HEK293 (cell line): ENCODE results near the gene TMEM151B.

Experiments
- CTCF ChIA-PET: fragments of 350-600 bp; formaldehyde crosslinking; extraction: SDS; loops from one replicate; lab custom pipeline; 2021; ENCODE audit warnings: antibody characterized with exemption; lab: Yijun Ruan, JAX
- POLR2A ChIA-PET: fragments of 300-600 bp; formaldehyde crosslinking; extraction: SDS; loops from one replicate; lab custom pipeline; 2020; ENCODE audit warnings: antibody characterized with exemption, inconsistent platforms; lab: Yijun Ruan, JAX
- H3K27ac ChIP-seq: fragments of 200-500 bp; sonication (Bioruptor generic); 2 replicates; pipeline ENCODE4 v1.5.1; 2014; ENCODE audit warnings: low read depth, low read length, control low read depth, inconsistent platforms; ENCODE audit errors: extremely low read depth
- H3K36me3 ChIP-seq, 2 experiments: fragments of 200-500 bp in 1 of 2; sonication (Bioruptor generic) in 1 of 2; 1 replicate in 1 of 2; 2 replicates in 1 of 2; pipeline ENCODE4 v1.5.1; 2014 to 2017; ENCODE audit warnings: inconsistent platforms in 2 of 2, low read length in 2 of 2; ENCODE audit not compliant: control insufficient read depth in 2 of 2, insufficient read depth in 1 of 2
- H3K4me1 ChIP-seq: fragments of 200-500 bp; sonication (Bioruptor generic); 2 replicates; pipeline ENCODE4 v1.5.1; 2014; ENCODE audit warnings: mild to moderate bottlenecking, low read length, inconsistent platforms; ENCODE audit not compliant: control insufficient read depth, insufficient read depth
- H3K4me3 ChIP-seq: 2 replicates; pipeline ENCODE4 v1.5.1; 2011; ENCODE audit warnings: low read depth, mild to moderate bottlenecking, control low read depth, low read length, moderate library complexity
- H3K9me3 ChIP-seq: fragments of 200-500 bp; sonication (Bioruptor generic); 2 replicates; pipeline ENCODE4 v1.5.1; 2014; ENCODE audit warnings: low read depth, low read length, inconsistent platforms; ENCODE audit not compliant: control insufficient read depth, insufficient read depth
- BCL11A ChIP-seq: fragments of 450-650 bp; formaldehyde crosslinking; IDR thresholded peaks from 2 replicates; pipeline ENCODE4 v1.5.1; 2016; ENCODE audit warnings: low read depth, missing biosample characterization, missing genetic modification characterization
- BCL11B ChIP-seq: fragments of 450-650 bp; formaldehyde crosslinking; IDR thresholded peaks from 2 replicates; pipeline ENCODE4 v1.5.1; 2016; ENCODE audit warnings: low read depth, missing biosample characterization, missing genetic modification characterization
- GLIS1 ChIP-seq: fragments of 450-650 bp; formaldehyde crosslinking; IDR thresholded peaks from 2 replicates; pipeline ENCODE4 v1.5.1; 2016; ENCODE audit warnings: missing biosample characterization, missing genetic modification characterization
- HOXC10 ChIP-seq: sonication (generic); formaldehyde crosslinking; IDR thresholded peaks from 2 replicates; pipeline ENCODE4 v1.8.1; 2023; ENCODE audit warnings: mild to moderate bottlenecking, missing genetic modification reagents
- IKZF3 ChIP-seq: fragments of 450-650 bp; IDR thresholded peaks from 2 replicates; pipeline ENCODE4 v1.5.0; 2018; ENCODE audit warnings: missing biosample characterization, mild to moderate bottlenecking, missing genetic modification characterization, moderate library complexity
- KLF8 ChIP-seq: fragments of 450-650 bp; formaldehyde crosslinking; IDR thresholded peaks from 2 replicates; pipeline ENCODE4 v1.5.1; 2016; ENCODE audit warnings: missing biosample characterization, missing genetic modification characterization
- KLF9 ChIP-seq: fragments of 450-650 bp; formaldehyde crosslinking; IDR thresholded peaks from 2 replicates; pipeline ENCODE4 v1.5.1; 2016; ENCODE audit warnings: missing biosample characterization, missing genetic modification characterization, low read depth
- PRDM4 ChIP-seq: fragments of 450-650 bp; formaldehyde crosslinking; IDR thresholded peaks from 2 replicates; pipeline ENCODE4 v1.5.1; 2017; ENCODE audit warnings: missing biosample characterization, missing genetic modification characterization
- YY2 ChIP-seq: fragments of 450-650 bp; formaldehyde crosslinking; IDR thresholded peaks from 2 replicates; pipeline ENCODE4 v1.5.1; 2016; ENCODE audit warnings: missing biosample characterization, missing genetic modification characterization
- ZFHX2 ChIP-seq: fragments of 450-650 bp; formaldehyde crosslinking; conservative IDR thresholded peaks from 2 replicates; pipeline ENCODE4 v1.5.1; 2016; ENCODE audit warnings: missing biosample characterization, missing genetic modification characterization
- ZFP41 ChIP-seq: fragments of 450-650 bp; formaldehyde crosslinking; IDR thresholded peaks from 2 replicates; pipeline ENCODE4 v1.5.1; 2016; ENCODE audit warnings: missing biosample characterization, missing genetic modification characterization, borderline replicate concordance
- ZFP69B ChIP-seq: fragments of 450-650 bp; formaldehyde crosslinking; IDR thresholded peaks from 2 replicates; pipeline ENCODE4 v1.5.1; 2016; ENCODE audit warnings: missing biosample characterization, missing genetic modification characterization
- ZIC2 ChIP-seq: fragments of 450-650 bp; formaldehyde crosslinking; IDR thresholded peaks from 2 replicates; pipeline ENCODE4 v1.5.1; 2016; ENCODE audit warnings: missing biosample characterization, missing genetic modification characterization
- ZNF175 ChIP-seq: fragments of 450-650 bp; formaldehyde crosslinking; IDR thresholded peaks from 2 replicates; pipeline ENCODE4 v1.5.1; 2016; ENCODE audit warnings: missing biosample characterization, missing genetic modification characterization
- ZNF398 ChIP-seq: fragments of 450-650 bp; formaldehyde crosslinking; IDR thresholded peaks from 2 replicates; pipeline ENCODE4 v1.5.1; 2017; ENCODE audit warnings: missing biosample characterization, missing genetic modification characterization
- ZNF521 ChIP-seq: fragments of 450-650 bp; formaldehyde crosslinking; IDR thresholded peaks from 2 replicates; pipeline ENCODE4 v1.5.1; 2017; ENCODE audit warnings: missing biosample characterization, mild to moderate bottlenecking, missing genetic modification characterization
- ZNF561 ChIP-seq: fragments of 450-650 bp; IDR thresholded peaks from 2 replicates; pipeline ENCODE4 v1.5.1; 2018; ENCODE audit warnings: missing biosample characterization, missing genetic modification characterization, borderline replicate concordance
- ZNF792 ChIP-seq: fragments of 450-650 bp; formaldehyde crosslinking; IDR thresholded peaks from 2 replicates; pipeline ENCODE4 v1.5.1; 2016; ENCODE audit warnings: missing biosample characterization, missing genetic modification characterization
- ZXDB ChIP-seq: fragments of 450-650 bp; formaldehyde crosslinking; IDR thresholded peaks from 2 replicates; pipeline ENCODE4 v1.5.1; 2016; ENCODE audit warnings: missing biosample characterization, missing genetic modification characterization
- TF ChIP-seq, protein P1 (sequence below): fragments of 450-650 bp; formaldehyde crosslinking; IDR thresholded peaks from 2 replicates; pipeline ENCODE4 v1.5.1; 2016; ENCODE audit warnings: missing biosample characterization, missing genetic modification characterization
- TF ChIP-seq, protein P2 (sequence below): fragments of 450-650 bp; IDR thresholded peaks from 2 replicates; pipeline ENCODE4 v1.5.1; 2018; ENCODE audit warnings: missing biosample characterization, mild to moderate bottlenecking, missing genetic modification characterization

TMEM151B gene

GRCh38 chr6:44276667-44277640, 6.7 kb downstream of the TMEM151B start:
- Histone ChIP-seq H3K4me1 (no peaks in the 10 kb centered on the region), H3K4me3 (no peak overlapping the region), H3K9me3 (no peaks in the 10 kb centered on the region), H3K27ac (no peak overlapping the region), H3K36me3 (no peaks in the 10 kb centered on the region)
- ChIA-PET POLR2A (interaction anchor here (0.6 kb wide), 1 partner anchor 1330 kb away, joined by 4 read pairs; no protein-coding TSS in a partner anchor), CTCF (interaction anchor here (1.4 to 4.7 kb wide), 2 partner anchors 8 to 104 kb away, joined by 3 to 32 read pairs; partner anchors contain the start of gene TMEM151B)
- TF ChIP-seq, protein P1, sequence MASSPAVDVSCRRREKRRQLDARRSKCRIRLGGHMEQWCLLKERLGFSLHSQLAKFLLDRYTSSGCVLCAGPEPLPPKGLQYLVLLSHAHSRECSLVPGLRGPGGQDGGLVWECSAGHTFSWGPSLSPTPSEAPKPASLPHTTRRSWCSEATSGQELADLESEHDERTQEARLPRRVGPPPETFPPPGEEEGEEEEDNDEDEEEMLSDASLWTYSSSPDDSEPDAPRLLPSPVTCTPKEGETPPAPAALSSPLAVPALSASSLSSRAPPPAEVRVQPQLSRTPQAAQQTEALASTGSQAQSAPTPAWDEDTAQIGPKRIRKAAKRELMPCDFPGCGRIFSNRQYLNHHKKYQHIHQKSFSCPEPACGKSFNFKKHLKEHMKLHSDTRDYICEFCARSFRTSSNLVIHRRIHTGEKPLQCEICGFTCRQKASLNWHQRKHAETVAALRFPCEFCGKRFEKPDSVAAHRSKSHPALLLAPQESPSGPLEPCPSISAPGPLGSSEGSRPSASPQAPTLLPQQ (tag by site-specific recombination), result peak; percentile 83
- TF ChIP-seq ZNF175 (no peak), ZFP69B (tag by site-specific recombination) (peak; percentile 83), ZFHX2 (tag by site-specific recombination) (0 out of 2 replicates have a peak, but pooled peaks have one; percentile 10)

GRCh38 chr6:44277763-44278162, 7.5 kb downstream of the TMEM151B start:
- peak; percentile 36 for TF ChIP-seq ZIC2 (tag by site-specific recombination)
- TF ChIP-seq ZNF792 (tag by site-specific recombination), result no peak
- peak; percentile 52; the same call in 1 of the 2 replicates for TF ChIP-seq GLIS1 (tag by site-specific recombination)
- POLR2A ChIA-PET, result interaction anchor here (0.6 to 1.6 kb wide), 2 partner anchors 9 to 1331 kb away, joined by 4 to 5 read pairs; no protein-coding TSS in a partner anchor
- no peak overlapping the region for H3K27ac ChIP-seq
- H3K9me3 ChIP-seq, result no peaks in the 10 kb centered on the region
- H3K4me3 ChIP-seq, result no peak overlapping the region
- CTCF ChIA-PET, result interaction anchor here (0.6 to 4.7 kb wide), 5 partner anchors 9 to 105 kb away, joined by 3 to 32 read pairs (median 3); partner anchors contain the start of genes AARS2 and TMEM151B
- no peaks in the 10 kb centered on the region for H3K36me3 ChIP-seq
- no peaks in the 10 kb centered on the region for H3K4me1 ChIP-seq

DNA sequence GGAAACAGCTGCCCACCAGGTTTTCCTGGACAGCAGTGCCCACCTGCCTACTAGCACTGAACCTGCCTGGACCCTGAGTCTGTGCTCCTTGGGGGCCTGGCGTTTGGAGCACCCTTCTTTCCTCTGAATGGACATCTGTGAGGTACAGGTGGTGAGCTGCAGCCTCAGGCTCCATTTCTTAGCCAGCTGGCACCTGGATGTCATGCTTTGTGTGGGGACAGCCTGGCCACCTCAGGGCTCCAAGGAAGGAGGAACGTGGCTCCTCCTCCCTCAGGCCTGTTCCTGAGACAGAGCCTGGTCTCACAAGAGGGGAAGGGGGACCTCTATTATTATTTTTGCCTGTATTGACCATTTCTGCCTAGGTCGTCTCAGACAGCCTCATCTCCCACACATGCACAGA, 8.1 kb downstream of the TMEM151B start:
- Histone ChIP-seq H3K4me1 (no peaks in the 10 kb centered on the region), H3K9me3 (no peaks in the 10 kb centered on the region), H3K27ac (no peak overlapping the region), H3K4me3 (no peak overlapping the region), H3K36me3 (no peaks in the 10 kb centered on the region)
- ChIA-PET CTCF (interaction anchor here (0.6 to 4.7 kb wide), 8 partner anchors 9 to 106 kb away, joined by 3 to 32 read pairs (median 3); partner anchors contain the start of genes AARS2 and TMEM151B), POLR2A (interaction anchor here (1.6 kb wide), 1 partner anchor 10 kb away, joined by 5 read pairs; no protein-coding TSS in a partner anchor)
- TF ChIP-seq ZNF521 (tag by site-specific recombination), result no peak
- TF ChIP-seq ZNF561, result no peak
- TF ChIP-seq ZNF398 (tag by site-specific recombination), result no peak
- TF ChIP-seq PRDM4 (tag by site-specific recombination), result no peak
- TF ChIP-seq BCL11B (tag by site-specific recombination), result no peak
- TF ChIP-seq IKZF3, result no peak
- TF ChIP-seq GLIS1 (tag by site-specific recombination), result no peak
- no peak for TF ChIP-seq HOXC10 (CRISPR knock-in tag)
- TF ChIP-seq ZFP41 (tag by site-specific recombination), result no peak
- no peak for TF ChIP-seq KLF8 (tag by site-specific recombination)
- no peak for TF ChIP-seq BCL11A
- TF ChIP-seq, protein P2, sequence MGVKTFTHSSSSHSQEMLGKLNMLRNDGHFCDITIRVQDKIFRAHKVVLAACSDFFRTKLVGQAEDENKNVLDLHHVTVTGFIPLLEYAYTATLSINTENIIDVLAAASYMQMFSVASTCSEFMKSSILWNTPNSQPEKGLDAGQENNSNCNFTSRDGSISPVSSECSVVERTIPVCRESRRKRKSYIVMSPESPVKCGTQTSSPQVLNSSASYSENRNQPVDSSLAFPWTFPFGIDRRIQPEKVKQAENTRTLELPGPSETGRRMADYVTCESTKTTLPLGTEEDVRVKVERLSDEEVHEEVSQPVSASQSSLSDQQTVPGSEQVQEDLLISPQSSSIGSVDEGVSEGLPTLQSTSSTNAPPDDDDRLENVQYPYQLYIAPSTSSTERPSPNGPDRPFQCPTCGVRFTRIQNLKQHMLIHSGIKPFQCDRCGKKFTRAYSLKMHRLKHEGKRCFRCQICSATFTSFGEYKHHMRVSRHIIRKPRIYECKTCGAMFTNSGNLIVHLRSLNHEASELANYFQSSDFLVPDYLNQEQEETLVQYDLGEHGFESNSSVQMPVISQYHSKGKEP (tag by site-specific recombination), result no peak
- TF ChIP-seq YY2 (tag by site-specific recombination), result no peak
- TF ChIP-seq KLF9, result no peak
- no peak for TF ChIP-seq ZXDB
